ENCODE measurements around the gene ZSCAN31.

Gene ZSCAN31

DNA sequence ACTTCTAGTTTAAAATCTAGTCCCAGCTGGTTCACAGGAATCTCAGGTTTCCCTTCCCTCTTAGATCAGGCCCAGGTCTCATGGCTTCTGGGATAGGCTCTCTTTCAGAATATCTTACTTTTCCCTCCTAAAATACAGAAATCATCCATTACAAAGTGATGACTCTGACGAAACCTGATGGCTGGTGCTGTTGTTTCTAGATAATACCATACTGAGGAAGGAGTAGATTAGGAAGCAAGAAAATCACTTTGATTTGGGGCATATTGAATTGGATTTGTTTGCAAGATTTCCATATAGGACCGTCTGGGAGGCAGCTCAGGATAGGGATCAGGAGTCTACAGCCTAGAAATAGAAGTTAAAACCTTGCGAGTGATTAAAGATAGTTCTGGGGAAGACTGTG is 17.4 kb upstream of the ZSCAN31 start:
- no peak for DNase-seq (ENCODE audit: low spot score)

DNA sequence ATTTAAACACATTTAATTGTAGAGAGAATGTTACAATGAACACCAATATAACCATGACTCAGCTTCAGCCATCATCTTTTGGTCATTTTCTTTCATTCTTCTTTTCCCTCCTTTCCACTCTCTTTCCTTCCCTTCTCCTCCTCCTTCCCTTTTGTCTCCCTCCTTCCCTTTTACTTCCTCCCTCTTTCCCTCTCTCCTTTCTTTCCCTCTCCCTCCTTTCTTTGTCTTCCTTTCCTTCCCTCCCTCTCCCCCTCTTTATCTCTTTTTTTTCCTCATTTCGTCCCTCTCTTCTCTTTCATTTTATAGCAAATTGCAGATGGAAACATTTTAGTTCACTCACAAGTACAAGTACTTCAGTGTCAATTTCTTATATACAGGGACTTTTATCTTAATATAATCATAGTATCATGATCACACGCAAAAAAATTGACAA is 15.6 kb upstream of the ZSCAN31 start:
- DNase-seq (ENCODE audit: low spot score): no peak

DNA sequence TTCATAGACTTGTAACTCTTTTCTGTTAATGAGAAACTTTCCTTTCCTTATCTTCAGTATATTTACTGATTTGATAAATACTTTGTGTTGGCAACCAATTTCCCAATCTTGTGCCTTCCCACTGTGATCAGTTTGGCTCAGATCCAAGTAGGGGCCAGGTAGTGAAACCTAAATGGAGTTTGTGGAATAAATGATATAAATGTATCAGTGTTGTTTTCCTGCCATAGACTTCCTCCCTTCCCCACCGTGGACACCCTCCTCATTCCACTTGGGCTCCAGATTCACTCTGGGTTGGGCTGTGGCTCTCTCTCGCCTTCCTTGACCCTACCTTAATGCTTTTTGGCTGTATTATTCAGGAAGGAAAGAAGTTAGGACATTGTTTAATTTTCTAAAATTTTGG is 15.1 kb upstream of the ZSCAN31 start:
- DNase-seq (ENCODE audit: low spot score): no peak

DNA sequence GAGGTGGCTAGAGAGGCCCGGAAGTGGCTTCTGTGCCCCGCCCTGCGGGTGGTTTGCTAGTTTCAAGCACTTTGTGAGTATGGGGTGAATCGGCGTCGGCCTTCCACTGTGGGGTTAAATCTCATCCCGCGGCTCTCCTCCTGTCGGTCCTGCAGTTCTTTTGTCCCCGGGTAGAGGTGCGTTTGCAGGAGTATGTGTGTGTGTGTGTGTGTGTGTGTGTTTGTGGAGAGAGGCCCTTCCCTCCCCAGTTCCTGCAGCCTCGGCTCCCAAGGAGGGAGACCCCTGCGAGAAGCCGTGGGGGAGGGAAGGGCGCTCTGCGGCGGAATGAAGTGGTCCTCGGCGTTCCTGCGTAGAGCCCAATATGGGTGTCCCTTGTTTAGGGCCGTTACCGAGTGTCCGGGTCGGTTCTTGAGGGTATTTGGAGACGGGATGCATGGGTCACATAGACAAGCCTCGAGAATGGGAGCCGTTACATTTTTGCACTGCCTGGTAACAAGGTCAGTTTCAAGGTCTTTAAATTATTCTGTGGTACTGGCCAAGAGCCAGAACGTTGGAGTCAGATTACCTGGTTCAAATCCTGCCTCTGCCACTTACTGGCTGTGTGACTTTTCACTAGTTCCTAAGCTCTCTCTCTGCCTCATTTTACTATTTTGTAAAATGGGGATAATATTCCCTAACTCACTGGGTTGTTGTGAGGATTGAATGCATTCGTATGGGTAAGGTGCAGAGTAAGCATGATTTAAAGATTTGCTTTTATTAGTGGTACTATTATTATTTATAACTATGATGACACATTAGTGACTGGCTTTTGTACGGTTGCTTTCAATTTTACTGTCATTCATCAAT is 14.2 kb upstream of the ZSCAN31 start, which contains the start of gene ZKSCAN3:
Gene ZKSCAN3, plus strand, starts transcription at position 56 of the 846 bp plus-strand sequence. CDS start 9,640 bp downstream, outside the sequence.
- DNase-seq (ENCODE audit: low spot score): peak; percentile 60

DNA sequence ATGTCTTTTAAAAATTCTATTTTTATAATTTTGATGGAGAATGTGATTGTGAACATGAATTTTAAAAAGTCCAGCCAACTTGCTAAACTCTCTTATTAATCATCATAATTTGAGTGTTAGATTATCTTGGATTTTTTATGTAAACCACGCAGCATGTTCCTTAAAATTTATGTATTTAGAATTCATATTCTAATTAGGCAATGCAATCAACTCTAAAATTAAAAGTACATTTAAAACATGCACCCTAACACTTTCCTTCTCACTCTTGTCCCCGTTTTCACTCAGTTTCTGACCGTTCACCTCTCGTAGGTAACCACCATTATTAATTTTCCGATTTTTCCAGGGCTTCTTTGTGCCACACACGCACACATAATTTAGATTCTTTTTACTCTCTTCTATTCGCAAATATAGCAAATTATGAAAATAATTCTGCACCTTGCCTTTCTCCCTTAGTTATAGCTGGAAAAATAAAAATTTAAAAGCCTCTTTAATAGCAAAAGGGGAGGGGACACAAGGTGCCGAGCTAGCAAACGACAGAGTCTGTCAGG is 13.5 kb upstream of the ZSCAN31 start:
- DNase-seq (ENCODE audit: low spot score): no peak

DNA sequence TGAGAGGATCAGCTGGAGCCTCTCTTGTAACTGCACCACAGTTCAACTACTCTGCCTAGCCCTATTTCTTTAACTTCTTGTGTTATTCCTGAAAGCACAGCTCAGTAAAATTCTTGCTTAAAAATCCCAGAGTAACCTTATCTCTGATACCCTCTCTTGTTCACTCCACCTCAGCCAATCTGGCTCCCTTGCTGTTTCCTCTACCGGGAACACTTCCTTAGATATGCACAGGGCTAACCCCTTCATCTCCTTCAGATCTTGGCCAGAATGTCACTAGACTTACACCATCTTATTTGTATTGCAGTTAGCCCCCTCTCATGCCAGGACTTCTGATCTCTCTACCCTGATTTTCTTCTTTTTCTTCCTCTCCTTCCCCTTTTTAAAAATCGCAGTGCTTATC is 11.2 kb upstream of the ZSCAN31 start:
- no peak for DNase-seq (ENCODE audit: low spot score)

DNA sequence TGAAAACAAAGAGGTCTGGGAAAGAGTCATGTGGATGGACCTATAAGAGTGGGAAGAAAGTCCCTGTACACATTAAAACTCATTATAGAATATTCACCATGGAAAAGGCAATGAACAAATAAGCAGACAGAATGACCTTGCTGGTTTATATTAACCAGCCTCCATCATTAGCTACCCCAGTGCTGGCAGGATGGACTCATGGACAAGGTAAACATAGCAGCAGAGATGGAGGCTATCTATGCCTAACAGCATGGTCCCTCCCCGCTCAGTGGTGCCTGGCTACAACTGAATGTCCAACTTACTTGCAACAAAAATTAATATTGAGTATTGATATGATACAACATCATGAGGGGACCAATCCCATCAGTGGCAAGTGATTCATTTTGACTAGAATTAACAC is 9.3 kb upstream of the ZSCAN31 start:
- DNase-seq (ENCODE audit: low spot score): no peak

DNA sequence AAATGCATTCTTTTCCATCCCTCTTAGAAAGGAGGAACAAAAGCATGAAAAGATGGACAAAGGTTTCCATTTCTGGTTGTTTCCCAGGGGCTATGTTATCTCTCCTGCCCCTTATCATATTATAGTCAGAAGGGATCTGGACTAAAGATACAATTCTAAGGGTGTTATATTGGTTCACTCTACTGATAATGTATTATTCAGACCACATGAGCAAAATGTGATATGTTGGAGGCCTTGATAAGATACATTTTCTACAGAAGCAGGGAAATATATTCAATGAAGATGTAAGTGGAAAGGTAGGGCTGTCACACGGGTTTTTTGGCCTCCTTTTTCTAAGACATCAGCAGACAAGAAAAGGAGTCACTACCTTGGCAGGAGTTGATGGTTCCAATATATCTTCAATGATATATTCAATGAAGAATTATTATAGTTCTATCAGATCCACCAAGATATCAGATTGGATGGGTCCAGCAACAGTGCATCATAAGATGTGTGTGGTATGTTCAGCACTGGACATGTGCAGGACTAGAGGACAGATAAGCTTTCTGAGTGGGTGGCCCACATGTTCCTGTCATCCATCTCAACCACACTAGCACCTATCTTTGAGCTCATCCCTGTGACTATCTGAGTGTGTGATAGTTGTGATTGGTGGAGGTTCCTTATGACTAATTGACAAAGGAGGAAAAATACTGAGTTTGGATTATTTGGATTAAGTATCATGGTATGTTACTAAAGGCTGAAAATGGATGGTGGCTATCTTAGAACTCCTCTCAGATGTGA is 8.1 kb upstream of the ZSCAN31 start:
- no peak for DNase-seq (ENCODE audit: low spot score)

DNA sequence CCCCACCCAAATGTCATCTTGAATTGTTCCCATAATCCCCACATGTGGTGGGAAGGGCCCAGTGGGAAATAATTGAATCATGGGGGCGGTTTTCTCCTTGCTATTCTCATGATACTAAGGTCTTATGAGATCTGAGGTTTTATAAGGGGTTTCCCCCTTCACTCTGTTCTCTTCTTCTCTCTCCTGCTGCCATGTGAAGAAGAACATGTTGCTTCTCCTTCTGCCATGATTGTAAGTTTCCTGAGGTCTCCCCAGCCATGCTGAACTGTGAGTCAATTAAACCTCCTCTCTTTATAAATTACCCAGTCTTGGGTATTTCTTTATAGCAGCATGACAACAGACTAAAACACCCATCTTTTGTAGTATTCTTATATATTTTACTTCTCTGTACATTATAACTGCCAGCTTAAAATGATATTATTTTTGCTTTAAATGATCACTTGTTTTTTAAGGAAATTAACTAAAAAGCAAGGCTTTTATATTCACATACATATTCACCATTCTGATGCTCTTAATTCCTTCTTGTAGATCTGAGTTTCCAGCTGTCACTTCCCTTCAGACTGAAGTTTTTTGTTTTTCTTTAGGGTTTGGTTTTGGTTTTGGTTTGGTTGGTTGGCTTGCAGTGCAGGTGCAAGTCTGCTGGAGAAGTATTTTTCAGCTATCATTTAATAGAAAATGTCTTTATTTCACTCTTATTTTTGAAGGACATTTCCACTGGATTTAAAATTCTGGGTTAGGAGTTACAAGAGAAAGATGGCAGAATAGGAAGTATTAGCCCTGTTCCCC is 4.6 kb upstream of the ZSCAN31 start:
- DNase-seq (ENCODE audit: low spot score): no peak

DNA sequence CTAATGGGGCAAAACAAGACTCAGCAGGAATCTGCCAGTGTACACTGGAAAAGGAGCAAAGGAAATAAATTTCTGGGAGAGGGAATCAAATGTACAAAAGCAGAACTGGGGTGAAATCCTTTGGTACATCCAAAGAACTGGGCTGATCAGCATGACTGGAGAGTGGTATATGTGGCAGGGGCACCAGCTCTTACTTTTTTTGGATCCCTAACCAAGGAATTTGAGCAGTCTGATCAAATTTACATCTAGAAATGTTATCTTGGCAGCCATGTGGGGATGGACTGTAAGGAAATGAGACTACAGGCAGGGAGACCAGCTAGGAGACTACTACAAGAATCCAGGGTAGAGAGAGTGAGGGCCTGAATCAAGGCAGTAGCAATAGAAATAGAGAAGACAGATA is 1.2 kb upstream of the ZSCAN31 start:
- DNase-seq (ENCODE audit: low spot score): no peak

DNA sequence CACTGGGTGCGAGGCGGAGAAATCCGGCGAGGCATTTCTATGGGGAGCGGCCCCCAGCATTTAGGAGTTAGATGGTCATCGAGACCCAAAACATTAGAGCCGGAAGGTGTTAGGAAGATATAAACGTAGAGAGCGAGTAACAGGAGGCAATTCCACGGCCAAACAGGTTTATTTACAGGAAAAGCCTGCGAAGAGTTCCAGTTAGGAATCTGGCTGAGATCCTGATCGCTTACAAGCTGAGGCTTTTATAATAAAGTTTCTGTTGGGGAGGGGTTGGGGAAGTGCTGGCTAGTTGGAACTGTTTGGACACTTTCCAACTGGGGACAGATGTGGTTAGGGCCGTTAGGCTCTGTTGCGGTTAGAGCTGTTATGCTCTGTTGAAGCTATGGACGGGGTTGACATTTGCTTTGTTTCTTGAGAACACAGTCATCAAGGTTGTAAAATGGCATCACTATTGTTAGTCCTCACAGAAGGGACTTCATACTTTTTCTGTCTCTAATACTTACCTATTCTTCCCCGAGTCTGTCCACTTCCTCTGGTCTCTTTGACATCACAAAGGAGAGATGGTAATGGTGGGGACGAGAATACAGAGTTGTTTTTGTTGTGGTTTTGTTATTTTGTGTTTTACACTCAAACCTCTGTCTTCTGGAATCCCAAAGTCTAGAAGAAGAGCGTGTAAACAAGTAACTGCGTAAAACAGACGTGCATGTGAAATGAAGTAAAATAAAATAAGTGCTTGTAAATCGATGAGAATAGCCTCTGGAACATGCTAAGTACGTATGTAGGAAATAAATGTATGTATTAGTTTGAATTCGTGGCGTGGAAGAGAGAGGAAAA is 554 bp upstream of the ZSCAN31 start:
- no peak for DNase-seq (ENCODE audit: low spot score)

DNA sequence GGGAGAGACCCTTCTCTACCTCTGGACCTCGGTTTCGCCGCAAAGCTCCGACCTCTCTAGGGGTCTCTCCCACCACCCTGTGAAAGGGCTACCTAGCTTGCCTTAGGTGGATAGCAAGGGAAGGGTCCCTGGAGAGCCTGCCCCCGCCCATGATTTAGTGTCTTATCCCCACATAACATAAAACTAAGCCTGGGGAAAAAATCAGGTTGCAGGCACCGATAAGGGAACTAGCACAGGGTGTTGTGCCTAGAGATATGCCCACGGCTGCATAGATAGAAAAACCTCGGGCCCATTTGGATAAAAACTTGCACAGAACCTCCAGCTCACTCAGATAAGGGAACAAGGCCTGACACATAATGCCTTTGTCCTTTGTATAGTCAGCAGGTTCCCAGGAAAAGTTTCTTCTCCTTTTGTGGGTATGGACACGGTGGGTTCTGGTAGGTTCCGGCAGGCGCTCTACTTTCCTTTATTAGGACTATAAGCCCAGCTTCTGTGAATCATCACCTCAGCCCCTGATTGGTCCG is 846 bp downstream of the ZSCAN31 start:
- no peak for DNase-seq (ENCODE audit: low spot score)

DNA sequence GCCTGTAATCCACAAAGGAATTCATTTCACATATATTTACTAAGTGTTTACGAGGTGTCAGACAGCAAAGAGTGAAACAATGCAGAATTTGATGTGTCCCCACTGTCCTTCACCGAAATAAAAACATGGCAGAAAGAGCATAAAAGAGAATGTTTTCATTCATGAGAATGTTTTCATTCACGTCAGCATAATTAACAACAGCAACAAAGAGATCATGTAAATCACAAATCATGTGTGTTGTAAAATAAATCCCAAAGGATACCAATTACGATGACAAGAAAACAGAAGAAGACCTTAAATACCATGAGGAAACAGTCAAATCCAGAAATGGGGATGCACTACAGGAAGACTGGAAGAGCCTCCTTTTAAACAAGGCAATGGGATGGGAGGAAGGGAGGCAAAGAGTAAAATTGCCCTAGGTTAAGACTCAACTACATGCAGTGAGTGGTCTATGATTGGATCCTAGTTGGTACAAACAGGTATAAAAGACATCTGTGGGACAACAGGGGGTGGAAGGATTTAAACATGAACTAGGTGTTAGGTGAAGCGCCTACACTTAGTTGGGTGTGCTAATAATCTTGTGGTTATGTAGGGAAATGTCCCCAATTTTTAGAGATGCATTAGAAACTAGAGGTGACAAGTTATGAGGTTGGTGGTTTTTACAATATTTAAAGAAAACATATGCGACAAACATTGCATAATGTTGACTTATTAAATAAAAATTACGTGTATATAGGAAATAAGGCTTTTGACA is 1.5 kb downstream of the ZSCAN31 start:
- DNase-seq (ENCODE audit: low spot score): no peak

DNA sequence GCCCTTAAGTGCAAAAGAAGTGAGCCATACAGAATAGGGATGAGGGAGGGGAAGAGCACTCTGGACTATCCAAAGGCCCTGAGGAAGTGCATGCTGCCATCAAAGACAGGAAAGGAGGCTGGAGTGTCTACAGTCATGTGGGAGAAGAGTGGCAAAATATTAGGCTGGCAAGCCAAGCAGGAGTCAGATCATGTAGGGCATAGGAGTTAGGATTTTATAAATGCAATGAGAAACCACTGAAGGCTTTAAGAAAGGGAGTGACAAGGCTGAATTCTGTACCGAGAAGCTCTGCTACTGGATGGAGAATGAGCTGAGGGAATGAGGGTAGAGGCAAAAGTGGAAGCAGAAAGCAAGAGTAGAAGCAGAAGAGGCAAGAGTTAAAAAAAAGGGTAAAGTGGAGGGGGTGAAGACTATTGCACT is 2.3 kb downstream of the ZSCAN31 start:
- DNase-seq (ENCODE audit: low spot score): no peak

DNA sequence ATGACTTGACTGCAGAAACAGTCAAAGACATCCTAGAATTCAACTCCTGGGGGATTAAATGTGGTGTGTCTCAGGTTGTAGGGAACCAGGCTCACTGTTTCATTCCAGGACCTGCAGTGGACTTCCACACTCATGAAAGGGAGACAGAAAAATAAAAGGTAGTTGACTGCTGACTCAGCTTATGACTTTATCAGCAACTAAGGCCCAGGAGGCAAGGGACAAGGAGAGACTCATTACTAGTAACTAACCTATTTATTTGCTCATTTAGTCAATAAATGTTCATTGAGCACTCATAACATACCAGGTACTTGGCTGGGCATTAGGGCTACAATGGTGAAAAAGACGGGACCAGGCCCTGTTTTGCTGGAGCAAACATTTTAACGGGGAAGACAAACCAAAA is 2.9 kb downstream of the ZSCAN31 start:
- no peak for DNase-seq (ENCODE audit: low spot score)

DNA sequence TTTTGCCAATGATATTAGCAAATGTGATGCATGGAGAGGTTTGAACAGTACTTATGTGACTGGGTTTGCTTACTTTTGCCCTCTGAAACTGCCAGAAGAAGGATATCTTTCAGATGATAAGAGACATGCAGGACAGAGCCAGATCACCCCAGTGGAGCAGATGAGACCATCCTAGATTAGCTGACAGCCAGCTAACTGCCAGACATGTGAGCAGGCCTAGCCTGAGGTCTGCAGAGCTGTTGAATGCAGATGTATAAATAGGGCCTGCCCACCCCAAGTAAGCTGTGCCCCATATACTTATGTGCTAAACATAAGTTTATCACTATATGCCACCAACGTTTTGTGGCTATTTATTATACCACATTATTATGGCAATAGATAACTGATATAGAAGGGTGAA is 5.9 kb downstream of the ZSCAN31 start:
- no peak for DNase-seq (ENCODE audit: low spot score)

DNA sequence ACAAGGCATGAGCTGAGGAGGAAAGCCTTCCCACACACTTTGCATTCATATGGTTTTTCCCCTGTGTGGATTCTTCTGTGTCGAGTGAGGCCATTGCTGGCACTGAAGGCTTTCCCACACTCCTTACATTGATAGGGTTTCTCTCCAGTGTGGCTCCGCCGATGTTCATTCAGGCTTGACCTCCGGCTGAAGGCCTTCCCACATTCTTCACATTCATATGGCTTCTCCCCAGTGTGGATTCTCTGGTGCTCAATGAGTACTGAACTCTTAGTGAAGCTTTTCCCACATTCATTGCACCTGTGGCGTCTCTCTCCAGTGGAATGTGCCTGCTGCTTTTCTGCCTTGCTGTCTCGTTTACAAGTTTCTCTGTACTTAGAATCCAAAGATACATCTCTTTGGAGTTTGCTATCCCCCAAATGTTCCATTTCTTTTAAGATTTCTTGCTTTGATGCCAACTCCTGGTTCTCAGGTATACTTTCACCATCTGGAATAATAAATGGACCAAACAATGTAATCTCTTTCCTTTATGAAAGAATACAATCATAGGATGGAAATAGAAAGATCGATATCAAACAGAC is 9.5 kb downstream of the ZSCAN31 start:
- no peak for DNase-seq (ENCODE audit: low spot score)

DNA sequence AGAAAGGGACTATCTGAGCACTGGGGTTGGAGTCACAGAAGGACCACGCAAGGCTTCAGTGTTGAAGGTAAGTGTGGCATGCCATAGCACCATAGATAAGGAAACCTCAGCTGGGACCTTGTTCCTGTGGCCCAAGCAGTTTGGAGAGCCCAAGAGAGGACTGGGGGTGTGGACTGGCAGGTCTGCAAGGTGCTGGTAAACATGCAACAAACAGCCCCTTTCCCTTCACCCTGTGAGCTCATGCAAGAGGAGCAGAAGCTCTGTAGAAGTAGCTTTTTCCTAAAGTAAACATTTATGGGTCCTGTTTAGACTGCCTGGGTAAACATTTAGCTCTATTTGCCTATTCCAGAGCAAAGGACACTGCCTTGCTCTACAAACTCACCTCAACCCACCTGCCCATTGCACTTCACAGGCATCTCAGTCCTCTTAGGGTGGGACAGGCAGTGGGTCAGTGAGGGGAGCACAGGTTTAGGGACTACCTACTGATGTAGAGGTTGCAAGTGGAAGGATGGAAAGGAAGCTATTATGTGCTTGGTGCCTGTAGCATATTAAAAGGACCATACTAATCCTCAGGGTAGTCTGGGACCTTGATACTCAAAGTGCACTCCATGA is 12.0 kb downstream of the ZSCAN31 start:
- no peak for DNase-seq (ENCODE audit: low spot score)

DNA sequence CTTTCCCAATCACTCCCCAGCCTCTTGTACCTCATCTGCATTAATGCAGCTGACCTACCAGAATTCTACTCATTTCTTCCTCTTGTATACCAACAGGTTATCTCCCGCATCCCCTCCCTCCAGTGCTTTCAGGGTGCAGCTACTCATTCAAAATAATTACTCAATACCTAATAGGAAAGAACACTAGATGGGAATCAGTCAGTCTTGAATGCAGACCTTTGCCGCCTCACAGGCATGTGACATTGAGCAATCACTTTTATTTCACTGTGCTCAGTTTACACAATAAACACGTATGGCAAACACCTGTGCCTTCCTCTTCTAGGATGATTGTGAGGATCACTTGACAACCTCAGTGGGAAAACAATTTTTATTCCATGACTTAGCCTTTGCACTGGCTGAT is 13.3 kb downstream of the ZSCAN31 start:
- DNase-seq (ENCODE audit: low spot score): no peak
